ENCODE measurements around the gene MRPL37.
"Not testable (repeated sequence)": the region's sequence is repeated elsewhere in the genome, so short reads cannot be mapped to it uniquely, and the experiment has no call there.

MRPL37 gene

GRCh38 chr1:54228638-54229079 is 28.7 kb downstream of the MRPL37 start:
- TF ChIP-seq EZH2phosphoT487 (IDR thresholded peaks at IDR 0.05; ENCODE audit: low read depth), result no peak
- no peak for TF ChIP-seq CTCF (IDR thresholded peaks at IDR 0.05; ENCODE audit: low read depth, low read length)

GRCh38 chr1:54229281-54229891 is 29.4 kb downstream of the MRPL37 start:
- Histone ChIP-seq H3K4me1 (ENCODE audit: low read length) (no peaks in the 10 kb centered on the region), H3K4me2 (ENCODE audit: low read length) (no peak overlapping the region)

More at GRCh38 chr1:54228638-54229079, 28.7 kb downstream of the MRPL37 start:
- Histone ChIP-seq H3K36me3 (replicated peaks; ENCODE audit: low read depth, low read length) (no peaks in the 10 kb centered on the region), H3K9ac (ENCODE audit: low read length) (no peak overlapping the region), H3K27ac (ENCODE audit: low read length) (no peak overlapping the region), H3K27me3 (ENCODE audit: low read depth, low read length) (no peaks in the 10 kb centered on the region), H4K20me1 (ENCODE audit: insufficient read depth, low read length) (no peaks in the 10 kb centered on the region), H3K79me2 (ENCODE audit: low read length) (no peaks in the 10 kb centered on the region), H3K9me3 (ENCODE audit: insufficient read depth, low read length) (no peaks in the 10 kb centered on the region), H3K4me3 (ENCODE audit: low read length) (no peak overlapping the region), H3K4me2 (ENCODE audit: low read length) (no peak overlapping the region), H2AFZ (ENCODE audit: low read depth, low read length) (no peak overlapping the region), H3K4me1 (ENCODE audit: low read length) (no peaks in the 10 kb centered on the region)

GRCh38 chr1:54230507-54231339 is 30.8 kb downstream of the MRPL37 start:
- Histone ChIP-seq H3K36me3 (replicated peaks; ENCODE audit: low read depth, low read length) (no peaks in the 10 kb centered on the region), H2AFZ (ENCODE audit: low read depth, low read length) (no peak overlapping the region), H3K9ac (ENCODE audit: low read length) (no peak overlapping the region), H3K4me3 (ENCODE audit: low read length) (no peak overlapping the region), H3K9me3 (ENCODE audit: insufficient read depth, low read length) (no peaks in the 10 kb centered on the region), H3K4me1 (ENCODE audit: low read length) (no peaks in the 10 kb centered on the region), H3K27ac (ENCODE audit: low read length) (no peak overlapping the region), H4K20me1 (ENCODE audit: insufficient read depth, low read length) (no peaks in the 10 kb centered on the region), H3K4me2 (ENCODE audit: low read length) (no peak overlapping the region), H3K79me2 (ENCODE audit: low read length) (no peaks in the 10 kb centered on the region), H3K27me3 (ENCODE audit: low read depth, low read length) (no peaks in the 10 kb centered on the region)
- TF ChIP-seq EZH2phosphoT487 (IDR thresholded peaks at IDR 0.05; ENCODE audit: low read depth), result no peak
- TF ChIP-seq CTCF (IDR thresholded peaks at IDR 0.05; ENCODE audit: low read depth, low read length), result no peak

More at GRCh38 chr1:54229281-54229891, 29.4 kb downstream of the MRPL37 start:
- no peak for TF ChIP-seq CTCF (IDR thresholded peaks at IDR 0.05; ENCODE audit: low read depth, low read length)
- H3K79me2 ChIP-seq (ENCODE audit: low read length), result no peaks in the 10 kb centered on the region
- H3K4me3 ChIP-seq (ENCODE audit: low read length), result no peak overlapping the region
- H3K9me3 ChIP-seq (ENCODE audit: insufficient read depth, low read length), result no peaks in the 10 kb centered on the region
- no peaks in the 10 kb centered on the region for H4K20me1 ChIP-seq (ENCODE audit: insufficient read depth, low read length)
- H3K9ac ChIP-seq (ENCODE audit: low read length), result no peak overlapping the region
- H3K27me3 ChIP-seq (ENCODE audit: low read depth, low read length), result no peaks in the 10 kb centered on the region
- no peaks in the 10 kb centered on the region for H3K36me3 ChIP-seq (replicated peaks; ENCODE audit: low read depth, low read length)
- no peak overlapping the region for H3K27ac ChIP-seq (ENCODE audit: low read length)
- no peak overlapping the region for H2AFZ ChIP-seq (ENCODE audit: low read depth, low read length)

- not testable (repeated sequence) for H2AFZ ChIP-seq (ENCODE audit: low read depth, low read length); H3K79me2 ChIP-seq (ENCODE audit: low read length); H3K27ac ChIP-seq (ENCODE audit: low read length); H3K4me3 ChIP-seq (ENCODE audit: low read length); H3K9ac ChIP-seq (ENCODE audit: low read length); H4K20me1 ChIP-seq (ENCODE audit: insufficient read depth, low read length); H3K27me3 ChIP-seq (ENCODE audit: low read depth, low read length); H3K4me1 ChIP-seq (ENCODE audit: low read length); H3K9me3 ChIP-seq (ENCODE audit: insufficient read depth, low read length); H3K4me2 ChIP-seq (ENCODE audit: low read length); H3K36me3 ChIP-seq (replicated peaks; ENCODE audit: low read depth, low read length)
Observed at GRCh38 chr1:54233196-54233595, 33.2 kb downstream of the MRPL37 start.

Measured in OCI-LY3 (cell line).